Measurements from ENCODE around the gene THUMPD1.

DNA sequence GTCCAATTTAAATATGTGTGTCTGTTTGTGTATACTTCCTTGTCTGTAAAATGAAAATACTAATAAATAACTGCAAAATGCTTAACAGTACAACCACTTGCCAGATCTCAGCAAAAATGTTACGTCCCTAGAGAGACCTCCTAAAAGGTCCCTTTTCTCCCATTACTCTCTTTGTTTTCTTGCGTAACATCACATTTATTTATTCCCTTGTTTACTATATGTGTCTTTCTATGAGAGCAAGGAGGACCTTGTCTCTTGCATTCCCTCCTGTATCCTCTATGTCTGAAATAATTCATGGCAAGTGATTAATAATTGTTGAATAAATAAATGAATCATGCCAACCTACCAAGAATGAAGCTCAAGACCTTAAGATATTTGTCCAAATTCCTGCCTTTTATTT lies 24.1 kb upstream of the THUMPD1 start:
- TF ChIP-seq, protein P1, sequence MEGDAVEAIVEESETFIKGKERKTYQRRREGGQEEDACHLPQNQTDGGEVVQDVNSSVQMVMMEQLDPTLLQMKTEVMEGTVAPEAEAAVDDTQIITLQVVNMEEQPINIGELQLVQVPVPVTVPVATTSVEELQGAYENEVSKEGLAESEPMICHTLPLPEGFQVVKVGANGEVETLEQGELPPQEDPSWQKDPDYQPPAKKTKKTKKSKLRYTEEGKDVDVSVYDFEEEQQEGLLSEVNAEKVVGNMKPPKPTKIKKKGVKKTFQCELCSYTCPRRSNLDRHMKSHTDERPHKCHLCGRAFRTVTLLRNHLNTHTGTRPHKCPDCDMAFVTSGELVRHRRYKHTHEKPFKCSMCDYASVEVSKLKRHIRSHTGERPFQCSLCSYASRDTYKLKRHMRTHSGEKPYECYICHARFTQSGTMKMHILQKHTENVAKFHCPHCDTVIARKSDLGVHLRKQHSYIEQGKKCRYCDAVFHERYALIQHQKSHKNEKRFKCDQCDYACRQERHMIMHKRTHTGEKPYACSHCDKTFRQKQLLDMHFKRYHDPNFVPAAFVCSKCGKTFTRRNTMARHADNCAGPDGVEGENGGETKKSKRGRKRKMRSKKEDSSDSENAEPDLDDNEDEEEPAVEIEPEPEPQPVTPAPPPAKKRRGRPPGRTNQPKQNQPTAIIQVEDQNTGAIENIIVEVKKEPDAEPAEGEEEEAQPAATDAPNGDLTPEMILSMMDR (IDR thresholded peaks at IDR 0.05; ENCODE audit: insufficient read depth, low read length), result no peak
- no peak for TF ChIP-seq GABPA (IDR thresholded peaks at IDR 0.05; ENCODE audit: low read depth)
- no peak for TF ChIP-seq POLR2AphosphoS5 (IDR thresholded peaks at IDR 0.05; ENCODE audit: low read depth)
- TF ChIP-seq, protein P2, sequence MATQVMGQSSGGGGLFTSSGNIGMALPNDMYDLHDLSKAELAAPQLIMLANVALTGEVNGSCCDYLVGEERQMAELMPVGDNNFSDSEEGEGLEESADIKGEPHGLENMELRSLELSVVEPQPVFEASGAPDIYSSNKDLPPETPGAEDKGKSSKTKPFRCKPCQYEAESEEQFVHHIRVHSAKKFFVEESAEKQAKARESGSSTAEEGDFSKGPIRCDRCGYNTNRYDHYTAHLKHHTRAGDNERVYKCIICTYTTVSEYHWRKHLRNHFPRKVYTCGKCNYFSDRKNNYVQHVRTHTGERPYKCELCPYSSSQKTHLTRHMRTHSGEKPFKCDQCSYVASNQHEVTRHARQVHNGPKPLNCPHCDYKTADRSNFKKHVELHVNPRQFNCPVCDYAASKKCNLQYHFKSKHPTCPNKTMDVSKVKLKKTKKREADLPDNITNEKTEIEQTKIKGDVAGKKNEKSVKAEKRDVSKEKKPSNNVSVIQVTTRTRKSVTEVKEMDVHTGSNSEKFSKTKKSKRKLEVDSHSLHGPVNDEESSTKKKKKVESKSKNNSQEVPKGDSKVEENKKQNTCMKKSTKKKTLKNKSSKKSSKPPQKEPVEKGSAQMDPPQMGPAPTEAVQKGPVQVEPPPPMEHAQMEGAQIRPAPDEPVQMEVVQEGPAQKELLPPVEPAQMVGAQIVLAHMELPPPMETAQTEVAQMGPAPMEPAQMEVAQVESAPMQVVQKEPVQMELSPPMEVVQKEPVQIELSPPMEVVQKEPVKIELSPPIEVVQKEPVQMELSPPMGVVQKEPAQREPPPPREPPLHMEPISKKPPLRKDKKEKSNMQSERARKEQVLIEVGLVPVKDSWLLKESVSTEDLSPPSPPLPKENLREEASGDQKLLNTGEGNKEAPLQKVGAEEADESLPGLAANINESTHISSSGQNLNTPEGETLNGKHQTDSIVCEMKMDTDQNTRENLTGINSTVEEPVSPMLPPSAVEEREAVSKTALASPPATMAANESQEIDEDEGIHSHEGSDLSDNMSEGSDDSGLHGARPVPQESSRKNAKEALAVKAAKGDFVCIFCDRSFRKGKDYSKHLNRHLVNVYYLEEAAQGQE (IDR thresholded peaks at IDR 0.05; ENCODE audit: insufficient replicate concordance, low read depth), result no peak
